GM12878 (cell line): ENCODE results near the gene CANT1. TPM values are rescaled to one million over a fixed set of nuclear protein-coding genes. Genes with fewer than 3 reads are reported as not detected.

Source experiments
- ATAC-seq: fragments of 200-7000 bp; cut with Tn5 transposase; 3 replicates; pipeline ENCODE4 v1.9.1; 2020; ENCODE audit warnings: mild to moderate bottlenecking, moderate library complexity
- BruUV-seq: library from RNA; stranded (reverse); fragments of 400-500 nt; replicated peaks from 2 replicates; lab custom pipeline; 2021; lab: Mats Ljungman, UMichigan
- CTCF ChIA-PET: fragments of 300-600 bp; sonication (Branson Sonifier 250); formaldehyde crosslinking; extraction: SDS; loops from one replicate; lab custom pipeline; 2021; ENCODE audit warnings: inconsistent platforms; lab: Yijun Ruan, JAX
- POLR2A ChIA-PET: fragments of 350-600 bp; formaldehyde crosslinking; extraction: SDS; loops from one replicate; lab custom pipeline; 2021; ENCODE audit warnings: inconsistent platforms; lab: Charles Lee
- RAD21 ChIA-PET: fragments of 300-600 bp; sonication (Branson Sonifier 250); formaldehyde crosslinking; loops from one replicate; lab custom pipeline; 2023; ENCODE audit warnings: antibody characterized with exemption; ENCODE audit not compliant: unreplicated experiment; lab: Charles Lee
- SMC1A ChIA-PET: fragments of 300-600 bp; sonication (Branson Sonifier 250); formaldehyde crosslinking; loops from one replicate; lab custom pipeline; 2023; ENCODE audit not compliant: unreplicated experiment, uncharacterized antibody; lab: Charles Lee
- DNase-seq: peaks from one replicate; pipeline ENCODE4 v3.0.0-alpha.2; 2011; ENCODE audit warnings: low read depth, low spot score
- FAIRE-seq: peaks from 3 replicates; lab custom pipeline; 2011; peaks lifted over from hg19 to GRCh38; lab: Jason Lieb, UNC
- H2AFZ ChIP-seq: 2 replicates; pipeline ENCODE4 v1.6.0; 2011; ENCODE audit warnings: low read depth, low read length, control low read depth; ENCODE audit not compliant: control insufficient read depth
- H3K27ac ChIP-seq: 2 replicates; pipeline ENCODE4 v1.5.1; 2011; ENCODE audit warnings: control low read depth; ENCODE audit not compliant: control insufficient read depth, insufficient read depth
- H3K27me3 ChIP-seq, 2 experiments: replicated peaks in 1 of 2; 2 replicates each; pipeline versions ENCODE4 v1.6.0 to v1.6.1; 2011; ENCODE audit warnings: low read length in 1 of 2; ENCODE audit not compliant: control insufficient read depth in 2 of 2, insufficient read depth in 2 of 2
- H3K36me3 ChIP-seq, 2 experiments: 2 replicates each; pipeline ENCODE4 v1.5.1; 2011; ENCODE audit warnings: low read length in 1 of 2; ENCODE audit not compliant: control insufficient read depth in 2 of 2, insufficient read depth in 2 of 2
- H3K4me1 ChIP-seq: 2 replicates; pipeline ENCODE4 v1.6.1; 2011; ENCODE audit warnings: mild to moderate bottlenecking, low read length, moderate library complexity, mixed read lengths; ENCODE audit not compliant: control insufficient read depth, insufficient read depth
- H3K4me2 ChIP-seq: 2 replicates; pipeline ENCODE4 v1.6.0; 2011; ENCODE audit warnings: control low read depth; ENCODE audit not compliant: control insufficient read depth, insufficient read depth
- H3K4me3 ChIP-seq: fragments of 200-600 bp; sonication (generic); 2 replicates; pipeline ENCODE4 v1.5.1; 2016
- H3K79me2 ChIP-seq: 2 replicates; pipeline ENCODE4 v1.6.0; 2011; ENCODE audit warnings: low read length; ENCODE audit not compliant: control insufficient read depth, insufficient read depth
- H3K9ac ChIP-seq: 2 replicates; pipeline ENCODE4 v1.8.0; 2011; ENCODE audit warnings: low read length, control low read depth, mixed read lengths; ENCODE audit not compliant: control insufficient read depth, insufficient read depth
- H3K9me3 ChIP-seq: replicated peaks from 3 replicates; pipeline ENCODE4 v1.5.1; 2011; ENCODE audit warnings: mild to moderate bottlenecking, low read length; ENCODE audit not compliant: control insufficient read depth, insufficient read depth
- H4K20me1 ChIP-seq: 2 replicates; pipeline ENCODE4 v1.6.0; 2011; ENCODE audit not compliant: control insufficient read depth, insufficient read depth
- EGR1 ChIP-seq, 2 experiments: IDR thresholded peaks; 1 replicate in 1 of 2; 2 replicates in 1 of 2; pipeline ENCODE4 v1.6.1; 2011 to 2012; ENCODE audit warnings: low read depth in 2 of 2, low read length in 2 of 2, borderline replicate concordance in 1 of 2, mild to moderate bottlenecking in 1 of 2, moderate library complexity in 1 of 2
- MTA2 ChIP-seq: fragments of 450-650 bp; IDR thresholded peaks from 2 replicates; pipeline ENCODE4 v1.6.1; 2016; ENCODE audit warnings: low read depth, mild to moderate bottlenecking, moderate library complexity
- MYC ChIP-seq: IDR thresholded peaks from 2 replicates; pipeline ENCODE4 v1.6.1; 2011; ENCODE audit warnings: mild to moderate bottlenecking, low read length, moderate library complexity, inconsistent platforms; ENCODE audit not compliant: insufficient read depth, insufficient replicate concordance, insufficient read length, severe bottlenecking
- NFYA ChIP-seq: IDR thresholded peaks from 2 replicates; pipeline ENCODE4 v1.6.1; 2011; ENCODE audit warnings: low read depth, mild to moderate bottlenecking, low read length, improper control_type of control experiment, borderline replicate concordance
- NKRF ChIP-seq: fragments of 450-650 bp; conservative IDR thresholded peaks from 2 replicates; pipeline ENCODE4 v1.6.1; 2017; ENCODE audit warnings: mild to moderate bottlenecking, moderate library complexity
- NR2C2 ChIP-seq: IDR thresholded peaks from 2 replicates; pipeline ENCODE4 v1.6.1; 2011; ENCODE audit warnings: borderline replicate concordance, low read depth; ENCODE audit not compliant: control insufficient read depth, insufficient read length
- RAD51 ChIP-seq: fragments of 450-650 bp; IDR thresholded peaks from 2 replicates; pipeline ENCODE4 v1.6.1; 2016; ENCODE audit warnings: moderate library complexity, mild to moderate bottlenecking, inconsistent platforms
- USF1 ChIP-seq: IDR thresholded peaks from 2 replicates; pipeline ENCODE4 v1.6.1; 2011; ENCODE audit warnings: borderline replicate concordance, low read depth, mild to moderate bottlenecking, moderate library complexity, mixed read lengths, low read length; ENCODE audit not compliant: insufficient read depth; ENCODE audit errors: extremely low read length
- WGBS: methylation state at CpG from one replicate; pipeline ENCODE4 v1.1.6; 2016; ENCODE audit warnings: low lambda C conversion rate; ENCODE audit not compliant: insufficient replicate concordance, insufficient coverage; ENCODE audit errors: missing lambda C conversion rate; 5-methylcytosine and 5-hydroxymethylcytosine counted together
- in situ Hi-C: fragments of 300-500 bp; cut with MboI; formaldehyde crosslinking; loops from 9 replicates; pipeline ENCODE4 v1.14.3; 2018; ENCODE audit warnings: mixed read lengths
- intact Hi-C: fragments of 100-400 bp; cut with micrococcal nuclease; formaldehyde crosslinking; loops from one replicate; pipeline ENCODE4 v1.14.2; 2022; ENCODE audit not compliant: unreplicated experiment
- polyA plus RNA-seq, 11 experiments: library from polyadenylated mRNA; depleted of rRNA in 4 of 11; unstranded in 6 of 11; stranded (reverse) in 5 of 11; fragments of >200 nt; fragmentation: Nextera tagmentation in 4 of 11; fragmentation: Illumina TruSeq in 1 of 11; extraction: Ambion mirVana in 4 of 11; extraction: Trizol in 1 of 11; gene quantifications; 1 replicate in 1 of 11; 2 replicates in 10 of 11; pipeline versions ENCODE4 v1.2.1 to v1.2.3, GENCODE V29; 2011 to 2016; ENCODE audit warnings: inconsistent platforms in 2 of 11, missing spikeins in 2 of 11, low read depth in 1 of 11
- total RNA-seq, 4 experiments: library from RNA; depleted of rRNA in 3 of 4; stranded (reverse); fragments of >200 nt in 3 of 4; fragmentation: Illumina TruSeq in 1 of 4; extraction: Trizol in 1 of 4; gene quantifications; 2 replicates each; pipeline versions ENCODE4 v1.2.1 to v1.2.3, GENCODE V29; 2013 to 2021

CANT1 gene
- total and polyA plus RNA-seq, 10 of the 15 experiments (the other 5 are each of a cell fraction or from before 2014, with no cell fraction given): 2.2 to 59.2 (median 20.2) TPM

GRCh38 chr17:79055197-79055596, 45.6 kb upstream of the CANT1 start:
- TF ChIP-seq MYC (no peak), NFYA (no peak), USF1 (no peak)
- TF ChIP-seq, all 136 proteins: peak for 0
- SMC1A ChIA-PET: no interaction called here
- POLR2A ChIA-PET: no interaction called here
- H3K4me3 ChIP-seq: no peak overlapping the region
- ATAC-seq (no peak), DNase-seq (no peak), FAIRE-seq (no peak)
- no peaks in the 10 kb centered on the region for H3K36me3 ChIP-seq
- H3K79me2 ChIP-seq: no peaks in the 10 kb centered on the region
- H3K27me3 ChIP-seq: no peaks in the 10 kb centered on the region
- no peaks in the 10 kb centered on the region; the same call in 1 of the 2 replicates for H3K4me1 ChIP-seq
- CTCF ChIA-PET: no interaction called here
- H2AFZ ChIP-seq: no peak overlapping the region
- RAD21 ChIA-PET: no interaction called here
- no peaks in the 10 kb centered on the region; the same call in 2 of the 3 replicates for H3K9me3 ChIP-seq
- H3K9ac ChIP-seq: no peak overlapping the region
- no peaks in the 10 kb centered on the region for H4K20me1 ChIP-seq
- in situ Hi-C loops: no loop called here
- intact Hi-C loops: no loop called here
- no peak overlapping the region for H3K4me2 ChIP-seq
- no TSS peak for BruUV-seq
- 37% methylated on average over 5 of the region's 5 CpGs for WGBS
- H3K27ac ChIP-seq: no peak overlapping the region

GRCh38 chr17:79054200-79054960, 44.8 kb upstream of the CANT1 start:
- Histone ChIP-seq H3K79me2 (no peaks in the 10 kb centered on the region), H3K36me3 (no peaks in the 10 kb centered on the region), H3K9ac (no peak overlapping the region), H3K4me3 (no peak overlapping the region), H4K20me1 (no peaks in the 10 kb centered on the region), H3K9me3 (no peaks in the 10 kb centered on the region; the same call in 2 of the 3 replicates), H3K27ac (no peak overlapping the region), H3K4me2 (no peak overlapping the region), H3K4me1 (no peaks in the 10 kb centered on the region; the same call in 1 of the 2 replicates), H2AFZ (no peak overlapping the region), H3K27me3 (no peaks in the 10 kb centered on the region)
- DNase-seq (no peak), ATAC-seq (no peak), FAIRE-seq (no peak)
- ChIA-PET CTCF (interaction anchor here (0.6 to 0.8 kb wide), 2 partner anchors 9 to 13 kb away, joined by 3 to 8 read pairs; no protein-coding TSS in a partner anchor), RAD21 (no interaction called here), POLR2A (no interaction called here), SMC1A (no interaction called here)
- whole genome bisulfite sequencing: 0% methylated on average over 2 of the region's 2 CpGs
- in situ Hi-C loops (no loop called here), intact Hi-C loops (no loop called here)
- BruUV-seq: no TSS peak
- no peak for TF ChIP-seq NR2C2
- TF ChIP-seq EGR1 (IDR thresholded peaks at IDR 0.05; ENCODE audit: borderline replicate concordance in 1 of 2, low read depth in 2 of 2, low read length in 2 of 2): no peak
- TF ChIP-seq MTA2: no peak
- no peak for TF ChIP-seq NKRF
- no peak for TF ChIP-seq RAD51
